Suprapubic skin (tissue), 4 donors: Measurements from ENCODE around the gene STPG2. TPM values are rescaled to one million over a fixed set of nuclear protein-coding genes. Genes with fewer than 3 reads are reported as not detected.

Experiments
- DNase-seq, 2 donors: peaks; one replicate each; pipeline ENCODE4 v3.0.0-alpha.2; 2019; ENCODE audit warnings: low spot score in 2 of 2
- H3K27ac ChIP-seq: fragments of 200-600 bp; sonication (generic); one replicate; pipeline ENCODE4 v1.5.1; 2019
- H3K27me3 ChIP-seq: fragments of 200-600 bp; sonication (generic); one replicate; pipeline ENCODE4 v1.5.1; 2019
- H3K36me3 ChIP-seq: fragments of 200-600 bp; sonication (generic); one replicate; pipeline ENCODE4 v1.5.1; 2019
- H3K4me1 ChIP-seq: fragments of 200-600 bp; sonication (generic); one replicate; pipeline ENCODE4 v1.5.1; 2019
- H3K4me3 ChIP-seq: fragments of 200-600 bp; sonication (generic); one replicate; pipeline ENCODE4 v1.5.1; 2019; ENCODE audit warnings: mild to moderate bottlenecking
- H3K9me3 ChIP-seq: fragments of 200-600 bp; sonication (generic); one replicate; pipeline ENCODE4 v1.5.1; 2019
- EP300 ChIP-seq: sonication (generic); formaldehyde crosslinking; IDR thresholded peaks from one replicate; pipeline ENCODE4 v1.6.1; 2017; ENCODE audit warnings: antibody characterized with exemption
- POLR2A ChIP-seq, 2 donors: fragments of 450-650 bp; IDR thresholded peaks; one replicate each; pipeline ENCODE4 v1.6.1; 2017; ENCODE audit warnings: antibody characterized with exemption in 2 of 2, mild to moderate bottlenecking in 2 of 2, moderate library complexity in 2 of 2
- POLR2AphosphoS5 ChIP-seq, 3 donors: sonication (generic); formaldehyde crosslinking; IDR thresholded peaks; one replicate each; pipeline ENCODE4 v1.6.1; 2017; ENCODE audit warnings: antibody characterized with exemption in 3 of 3
- WGBS: methylation state at CpG from one replicate; pipeline ENCODE4 v1.1.5; 2018; 5-methylcytosine and 5-hydroxymethylcytosine counted together
- total RNA-seq, 4 donors: library from RNA; depleted of rRNA; stranded (reverse); fragments of >200 nt; gene quantifications; one replicate each; pipeline ENCODE4 v1.1.0, GENCODE V29; 2016
- TF ChIP-seq, protein P1 (sequence below), 2 donors: fragments of 200-600 bp in 1 of 2; fragments of 450-650 bp in 1 of 2; sonication (generic) in 1 of 2; IDR thresholded peaks; one replicate each; pipeline ENCODE4 v1.5.1; 2016 to 2019; ENCODE audit warnings: antibody characterized with exemption in 2 of 2, mild to moderate bottlenecking in 1 of 2, moderate library complexity in 1 of 2

STPG2 gene
- total RNA-seq, 4 donors from 2014 or later = 0.26 to 2.5 (median 2.0) TPM; not detected in 1

- 61% methylated on average over 3 of the region's 3 CpGs for WGBS
- Histone ChIP-seq H3K9me3 (no peaks in the 10 kb centered on the region), H3K27ac (no peak overlapping the region), H3K4me1 (no peaks in the 10 kb centered on the region), H3K36me3 (no peaks in the 10 kb centered on the region), H3K27me3 (no peaks in the 10 kb centered on the region), H3K4me3 (no peak overlapping the region)
- TF ChIP-seq, protein P1, sequence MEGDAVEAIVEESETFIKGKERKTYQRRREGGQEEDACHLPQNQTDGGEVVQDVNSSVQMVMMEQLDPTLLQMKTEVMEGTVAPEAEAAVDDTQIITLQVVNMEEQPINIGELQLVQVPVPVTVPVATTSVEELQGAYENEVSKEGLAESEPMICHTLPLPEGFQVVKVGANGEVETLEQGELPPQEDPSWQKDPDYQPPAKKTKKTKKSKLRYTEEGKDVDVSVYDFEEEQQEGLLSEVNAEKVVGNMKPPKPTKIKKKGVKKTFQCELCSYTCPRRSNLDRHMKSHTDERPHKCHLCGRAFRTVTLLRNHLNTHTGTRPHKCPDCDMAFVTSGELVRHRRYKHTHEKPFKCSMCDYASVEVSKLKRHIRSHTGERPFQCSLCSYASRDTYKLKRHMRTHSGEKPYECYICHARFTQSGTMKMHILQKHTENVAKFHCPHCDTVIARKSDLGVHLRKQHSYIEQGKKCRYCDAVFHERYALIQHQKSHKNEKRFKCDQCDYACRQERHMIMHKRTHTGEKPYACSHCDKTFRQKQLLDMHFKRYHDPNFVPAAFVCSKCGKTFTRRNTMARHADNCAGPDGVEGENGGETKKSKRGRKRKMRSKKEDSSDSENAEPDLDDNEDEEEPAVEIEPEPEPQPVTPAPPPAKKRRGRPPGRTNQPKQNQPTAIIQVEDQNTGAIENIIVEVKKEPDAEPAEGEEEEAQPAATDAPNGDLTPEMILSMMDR (IDR thresholded peaks at IDR 0.05) = no peak
- no peak for TF ChIP-seq EP300
- no peak for TF ChIP-seq POLR2A (IDR thresholded peaks at IDR 0.05)
- no peak for TF ChIP-seq POLR2AphosphoS5 (IDR thresholded peaks at IDR 0.05)
- DNase-seq = no peak
Observed at GRCh38 chr4:97747945-97748344, 395.3 kb downstream of the STPG2 start.

DNA sequence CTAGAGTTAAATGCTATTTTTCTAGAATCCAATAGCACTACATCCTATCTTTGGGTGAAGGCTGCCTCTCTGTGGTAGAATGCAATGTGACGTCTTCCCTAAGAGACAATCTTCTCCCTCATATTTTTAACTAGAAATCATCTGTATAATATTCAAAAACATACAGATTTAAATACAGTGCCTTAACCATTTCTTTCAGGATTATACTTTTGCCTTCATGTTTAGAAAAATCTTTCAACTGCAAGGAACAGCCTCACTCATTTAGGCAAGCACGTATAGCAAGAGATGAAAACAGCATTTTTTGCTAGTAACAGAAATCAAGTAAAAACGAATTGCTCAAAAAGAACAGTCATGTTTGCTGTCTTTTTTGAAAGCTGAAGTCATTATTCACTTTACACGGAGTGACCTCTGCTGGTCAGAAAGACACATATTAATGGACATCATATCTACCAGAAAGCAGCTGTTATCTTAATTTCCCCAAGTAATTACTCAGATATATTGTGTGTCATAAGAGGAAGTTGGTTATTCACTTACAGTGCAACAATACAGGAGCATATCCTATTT, 422.3 kb downstream of the STPG2 start:
- H3K27me3 ChIP-seq = no peaks in the 10 kb centered on the region
- 26% methylated on average over 4 of the region's 4 CpGs for WGBS
- no peaks in the 10 kb centered on the region for H3K36me3 ChIP-seq
- H3K4me3 ChIP-seq = no peak overlapping the region
- TF ChIP-seq POLR2A (IDR thresholded peaks at IDR 0.05) (no peak), EP300 (no peak), POLR2AphosphoS5 (IDR thresholded peaks at IDR 0.05) (no peak)
- TF ChIP-seq, protein P1 (IDR thresholded peaks at IDR 0.05) = no peak
- no peak for DNase-seq
- H3K27ac ChIP-seq = no peak overlapping the region
- no peaks in the 10 kb centered on the region for H3K4me1 ChIP-seq
- H3K9me3 ChIP-seq = no peaks in the 10 kb centered on the region

GRCh38 chr4:97691111-97691605, 452.1 kb downstream of the STPG2 start:
- no peak for TF ChIP-seq EP300
- no peak for TF ChIP-seq POLR2AphosphoS5 (IDR thresholded peaks at IDR 0.05)
- no peak for TF ChIP-seq POLR2A (IDR thresholded peaks at IDR 0.05)
- TF ChIP-seq, protein P1 (IDR thresholded peaks at IDR 0.05) = no peak
- Histone ChIP-seq H3K9me3 (peaks cover 4% of the 10 kb centered on the region), H3K4me3 (no peak overlapping the region), H3K36me3 (no peaks in the 10 kb centered on the region), H3K4me1 (no peaks in the 10 kb centered on the region), H3K27me3 (no peaks in the 10 kb centered on the region), H3K27ac (no peak overlapping the region)
- WGBS = 84% methylated on average over 3 of the region's 3 CpGs
- DNase-seq = no peak

DNA sequence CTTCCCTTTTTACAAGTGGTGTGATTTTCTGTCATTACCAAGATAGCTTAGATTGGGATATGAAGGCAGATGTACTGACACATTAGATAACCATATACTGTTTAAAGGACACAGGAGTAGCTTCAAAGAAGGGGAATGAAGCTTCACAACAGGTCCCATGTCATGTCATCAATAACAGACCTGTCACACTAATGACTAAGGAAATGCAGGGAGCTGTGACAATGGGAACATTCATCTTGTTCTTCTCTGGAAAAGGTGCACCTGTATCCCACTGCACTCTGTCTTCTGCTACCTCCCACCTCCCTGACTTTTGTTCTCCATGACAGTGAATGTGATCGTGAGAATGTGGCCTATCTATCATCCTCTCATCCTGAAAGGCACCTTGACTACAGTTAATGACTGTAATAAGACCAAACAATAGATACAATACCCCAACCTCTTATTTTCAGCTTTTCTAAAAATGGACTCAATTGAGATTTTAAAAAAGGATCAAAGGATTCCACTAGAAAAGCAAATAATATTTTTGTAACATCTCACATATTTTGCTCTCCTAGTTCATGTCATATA, 472.5 kb downstream of the STPG2 start:
- no peak for DNase-seq
- Histone ChIP-seq H3K36me3 (no peaks in the 10 kb centered on the region), H3K4me3 (no peak overlapping the region), H3K27me3 (no peaks in the 10 kb centered on the region), H3K9me3 (peaks cover 4% of the 10 kb centered on the region), H3K27ac (no peak overlapping the region), H3K4me1 (no peaks in the 10 kb centered on the region)
- WGBS = 59% methylated on average over 1 of the region's 1 CpG
- no peak for TF ChIP-seq POLR2A (IDR thresholded peaks at IDR 0.05)
- no peak for TF ChIP-seq POLR2AphosphoS5 (IDR thresholded peaks at IDR 0.05)

DNA sequence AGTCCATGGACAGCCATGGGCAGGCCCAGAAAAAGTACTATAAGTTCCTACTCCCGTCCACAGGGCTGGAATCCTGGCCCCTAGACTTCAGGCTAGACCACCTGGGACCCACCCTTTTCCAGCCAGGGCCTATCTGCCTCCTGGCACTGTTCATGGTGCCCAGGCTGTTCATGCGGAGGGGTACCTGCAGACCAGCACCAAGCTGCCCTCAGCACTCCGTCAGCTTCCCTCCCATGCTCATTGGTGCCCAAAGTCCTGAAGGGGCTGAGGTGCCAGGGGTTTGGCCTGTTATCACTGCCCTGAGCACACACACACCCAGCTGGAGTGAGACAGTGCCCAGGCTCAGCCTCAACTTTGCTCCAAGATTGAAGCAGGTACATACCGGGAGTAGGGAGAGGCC, 477.7 kb downstream of the STPG2 start:
- Histone ChIP-seq H3K27ac (no peak overlapping the region), H3K36me3 (no peaks in the 10 kb centered on the region), H3K27me3 (no peaks in the 10 kb centered on the region), H3K9me3 (peaks cover 14% of the 10 kb centered on the region), H3K4me3 (no peak overlapping the region), H3K4me1 (no peaks in the 10 kb centered on the region)
- TF ChIP-seq, protein P1 (IDR thresholded peaks at IDR 0.05) = no peak
- TF ChIP-seq EP300 = no peak
- TF ChIP-seq POLR2AphosphoS5 (IDR thresholded peaks at IDR 0.05) = no peak
- TF ChIP-seq POLR2A (IDR thresholded peaks at IDR 0.05) = no peak
- WGBS = 93% methylated on average over 2 of the region's 4 CpGs
- DNase-seq = peak in 1 of 2 donors; percentile 67
